ENCODE measurements around the gene SULF2.

SULF2 gene

DNA sequence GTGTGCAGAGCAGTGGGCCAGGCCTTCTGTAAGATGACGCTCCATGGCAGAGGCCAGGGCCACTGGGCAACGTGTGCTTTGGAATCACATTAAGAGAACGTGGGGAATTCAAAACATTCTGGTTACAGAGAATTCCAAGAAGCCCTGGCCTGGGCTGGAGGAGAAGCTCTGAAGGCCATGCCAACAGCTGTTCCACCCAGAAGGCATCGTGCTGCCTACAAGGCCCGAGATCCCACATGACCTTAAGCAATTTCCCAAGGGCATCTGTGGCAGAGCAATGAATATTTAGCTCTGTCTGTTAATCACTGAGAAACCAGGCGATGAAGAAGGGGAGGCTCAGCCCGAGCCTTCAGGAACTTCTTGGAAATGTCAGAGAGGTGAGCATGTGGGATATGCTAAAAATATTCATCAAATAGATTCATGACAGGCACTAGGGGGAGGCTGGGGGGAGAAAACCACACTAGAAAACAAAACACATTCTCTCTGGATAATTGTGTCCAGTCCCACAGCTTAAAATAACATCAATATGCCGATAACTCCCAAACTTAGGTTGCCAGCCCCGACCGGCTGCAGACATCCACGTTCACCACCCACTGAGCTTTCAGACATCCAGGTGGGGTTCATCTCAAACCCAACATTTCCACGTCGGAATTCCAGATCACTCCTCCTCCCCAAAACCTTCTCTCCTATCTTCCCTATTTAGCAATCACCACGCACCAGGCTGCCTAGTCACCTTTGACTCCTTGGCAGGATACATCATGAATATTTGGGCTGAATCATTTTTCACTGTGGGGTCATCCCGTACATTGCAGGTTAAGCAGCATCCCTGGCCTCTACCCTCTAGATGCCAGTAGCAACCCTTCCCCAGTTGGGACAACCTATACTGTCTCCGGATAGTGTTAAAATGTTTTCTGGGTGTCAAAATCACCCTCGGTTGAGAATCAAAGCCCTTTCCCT lies 6.6 kb downstream of the SULF2 start:
- DNase-seq (ENCODE audit: extremely low spot score): no peak
- POLR2A ChIA-PET: no interaction called here
- CTCF ChIA-PET: interaction anchor here (1.4 to 2.9 kb wide), 3 partner anchors 8 to 842 kb away, joined by 3 to 20 read pairs (median 6); no protein-coding TSS in a partner anchor
- TF ChIP-seq, protein P1, sequence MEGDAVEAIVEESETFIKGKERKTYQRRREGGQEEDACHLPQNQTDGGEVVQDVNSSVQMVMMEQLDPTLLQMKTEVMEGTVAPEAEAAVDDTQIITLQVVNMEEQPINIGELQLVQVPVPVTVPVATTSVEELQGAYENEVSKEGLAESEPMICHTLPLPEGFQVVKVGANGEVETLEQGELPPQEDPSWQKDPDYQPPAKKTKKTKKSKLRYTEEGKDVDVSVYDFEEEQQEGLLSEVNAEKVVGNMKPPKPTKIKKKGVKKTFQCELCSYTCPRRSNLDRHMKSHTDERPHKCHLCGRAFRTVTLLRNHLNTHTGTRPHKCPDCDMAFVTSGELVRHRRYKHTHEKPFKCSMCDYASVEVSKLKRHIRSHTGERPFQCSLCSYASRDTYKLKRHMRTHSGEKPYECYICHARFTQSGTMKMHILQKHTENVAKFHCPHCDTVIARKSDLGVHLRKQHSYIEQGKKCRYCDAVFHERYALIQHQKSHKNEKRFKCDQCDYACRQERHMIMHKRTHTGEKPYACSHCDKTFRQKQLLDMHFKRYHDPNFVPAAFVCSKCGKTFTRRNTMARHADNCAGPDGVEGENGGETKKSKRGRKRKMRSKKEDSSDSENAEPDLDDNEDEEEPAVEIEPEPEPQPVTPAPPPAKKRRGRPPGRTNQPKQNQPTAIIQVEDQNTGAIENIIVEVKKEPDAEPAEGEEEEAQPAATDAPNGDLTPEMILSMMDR (IDR thresholded peaks at IDR 0.05; ENCODE audit: control extremely low read depth, extremely low read depth, low read depth, missing control alignments): no peak

DNA sequence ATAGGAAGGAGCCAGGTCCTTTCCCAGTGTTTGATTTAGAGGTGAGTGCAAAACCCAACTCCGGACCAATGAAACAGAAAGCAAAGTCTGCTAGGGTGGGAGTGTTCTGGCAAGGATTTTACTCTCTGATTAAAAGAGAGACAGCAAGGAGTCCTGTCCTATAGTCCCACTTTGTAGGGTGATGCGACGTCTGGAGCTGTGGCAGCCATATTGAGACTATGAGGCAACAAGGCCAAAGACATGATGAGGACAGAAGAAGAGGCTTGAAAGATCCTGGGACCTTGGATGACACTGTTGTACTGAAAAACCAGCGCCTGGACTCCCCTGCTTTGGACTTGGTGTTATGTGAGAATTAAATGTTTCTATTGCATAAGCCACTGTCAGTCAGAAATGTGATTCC lies 8.1 kb downstream of the SULF2 start:
- ChIA-PET POLR2A (no interaction called here), CTCF (interaction anchor here (1.4 to 2.9 kb wide), 3 partner anchors 9 to 843 kb away, joined by 3 to 20 read pairs (median 20); no protein-coding TSS in a partner anchor)
- TF ChIP-seq, protein P1 (IDR thresholded peaks at IDR 0.05; ENCODE audit: control extremely low read depth, extremely low read depth, low read depth, missing control alignments): no peak
- no peak for DNase-seq (ENCODE audit: extremely low spot score)

GRCh38 chr20:47776639-47777038 lies 8.6 kb downstream of the SULF2 start:
- DNase-seq (ENCODE audit: extremely low spot score): no peak
- POLR2A ChIA-PET: no interaction called here
- TF ChIP-seq, protein P1 (IDR thresholded peaks at IDR 0.05; ENCODE audit: control extremely low read depth, extremely low read depth, low read depth, missing control alignments): no peak
- CTCF ChIA-PET: interaction anchor here (2.8 to 2.9 kb wide), 2 partner anchors 10 to 844 kb away, joined by 20 read pairs; no protein-coding TSS in a partner anchor

GRCh38 chr20:47775841-47776240 lies 9.4 kb downstream of the SULF2 start:
- CTCF ChIA-PET: interaction anchor here (2.8 to 2.9 kb wide), 3 partner anchors 11 to 845 kb away, joined by 10 to 20 read pairs (median 20); no protein-coding TSS in a partner anchor
- POLR2A ChIA-PET: no interaction called here
- TF ChIP-seq, protein P1 (IDR thresholded peaks at IDR 0.05; ENCODE audit: control extremely low read depth, extremely low read depth, low read depth, missing control alignments): no peak
- DNase-seq (ENCODE audit: extremely low spot score): no peak

DNA sequence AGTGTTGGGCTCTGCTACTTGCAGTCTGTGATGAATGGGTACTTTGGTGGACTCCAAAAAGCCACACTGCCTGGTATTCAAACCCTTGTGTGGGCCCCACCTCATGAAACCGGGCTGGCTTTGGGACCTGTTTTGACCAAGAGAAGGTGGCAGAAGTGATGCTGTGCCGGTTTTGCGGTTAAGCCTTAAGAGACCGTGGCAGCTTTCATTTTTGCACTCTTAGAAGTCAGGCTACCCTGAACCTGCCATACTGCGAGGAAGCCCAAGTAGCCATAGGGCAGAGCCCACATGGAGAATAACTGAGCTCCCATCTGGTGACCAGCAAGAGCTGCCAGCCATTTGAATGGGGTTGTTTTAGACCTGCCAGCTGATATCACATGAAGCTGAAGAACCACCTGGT lies 10.2 kb downstream of the SULF2 start:
- ChIA-PET CTCF (interaction anchor here (2.8 kb wide), 2 partner anchors 12 to 845 kb away, joined by 10 to 20 read pairs; no protein-coding TSS in a partner anchor), POLR2A (no interaction called here)
- no peak for DNase-seq (ENCODE audit: extremely low spot score)
- TF ChIP-seq, protein P1 (IDR thresholded peaks at IDR 0.05; ENCODE audit: control extremely low read depth, extremely low read depth, low read depth, missing control alignments): no peak

DNA sequence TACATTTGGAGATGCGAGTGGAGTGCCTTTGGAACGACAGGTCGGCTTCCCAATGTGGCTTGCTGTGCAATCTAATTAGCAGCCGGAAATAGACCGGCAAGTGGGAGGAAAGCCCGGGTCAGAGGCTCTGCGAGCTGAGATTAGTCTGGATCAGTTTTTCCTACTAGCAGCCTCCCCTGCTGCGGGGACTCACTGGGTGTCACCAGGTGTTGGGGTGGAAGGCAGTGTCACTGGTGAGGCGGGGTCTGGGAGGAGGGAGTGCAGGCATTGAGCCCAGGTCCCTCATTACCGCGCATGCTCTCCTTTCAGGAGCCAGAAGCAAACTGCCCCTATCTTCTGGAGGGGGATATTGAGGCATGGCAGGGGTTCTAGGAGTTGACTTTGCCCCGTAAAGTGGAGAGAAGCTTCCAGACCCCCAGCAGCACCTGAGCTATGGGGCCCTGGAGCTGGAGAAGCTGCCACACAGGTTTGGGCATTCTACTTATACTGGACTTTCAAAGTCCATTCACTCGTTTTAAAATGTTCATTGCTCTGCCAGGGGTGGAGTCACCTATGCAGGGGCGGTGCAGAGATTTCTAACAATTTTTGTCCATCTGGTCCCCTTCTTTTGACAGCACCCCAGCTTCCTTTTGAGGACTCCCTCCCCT lies 11.0 kb downstream of the SULF2 start:
- DNase-seq (ENCODE audit: extremely low spot score): no peak
- POLR2A ChIA-PET: no interaction called here
- TF ChIP-seq, protein P1 (IDR thresholded peaks at IDR 0.05; ENCODE audit: control extremely low read depth, extremely low read depth, low read depth, missing control alignments): no peak
- CTCF ChIA-PET: interaction anchor here (1.4 to 2.8 kb wide), 4 partner anchors 9 to 846 kb away, joined by 4 to 20 read pairs (median 8); no protein-coding TSS in a partner anchor

Measured in GM10248 (cell line).